Activated CD4-positive, CD25-positive, alpha-beta regulatory T cell (primary cell): ENCODE data around the gene SHF.
"Not testable (repeated sequence)": the region's sequence is repeated elsewhere in the genome, so short reads cannot be mapped to it uniquely, and the experiment has no call there.

ENCODE experiments used
- DNase-seq, 4 experiments: peaks; one replicate each; lab custom pipeline; 2025; lab: John Stamatoyannopoulos, UW

SHF gene, protein sequence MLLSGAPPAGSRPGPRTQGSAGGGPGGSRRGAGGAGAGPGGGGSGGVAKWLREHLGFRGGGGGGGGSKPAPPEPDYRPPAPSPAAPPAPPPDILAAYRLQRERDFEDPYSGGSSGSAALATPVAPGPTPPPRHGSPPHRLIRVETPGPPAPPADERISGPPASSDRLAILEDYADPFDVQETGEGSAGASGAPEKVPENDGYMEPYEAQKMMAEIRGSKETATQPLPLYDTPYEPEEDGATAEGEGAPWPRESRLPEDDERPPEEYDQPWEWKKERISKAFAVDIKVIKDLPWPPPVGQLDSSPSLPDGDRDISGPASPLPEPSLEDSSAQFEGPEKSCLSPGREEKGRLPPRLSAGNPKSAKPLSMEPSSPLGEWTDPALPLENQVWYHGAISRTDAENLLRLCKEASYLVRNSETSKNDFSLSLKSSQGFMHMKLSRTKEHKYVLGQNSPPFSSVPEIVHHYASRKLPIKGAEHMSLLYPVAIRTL

DNA sequence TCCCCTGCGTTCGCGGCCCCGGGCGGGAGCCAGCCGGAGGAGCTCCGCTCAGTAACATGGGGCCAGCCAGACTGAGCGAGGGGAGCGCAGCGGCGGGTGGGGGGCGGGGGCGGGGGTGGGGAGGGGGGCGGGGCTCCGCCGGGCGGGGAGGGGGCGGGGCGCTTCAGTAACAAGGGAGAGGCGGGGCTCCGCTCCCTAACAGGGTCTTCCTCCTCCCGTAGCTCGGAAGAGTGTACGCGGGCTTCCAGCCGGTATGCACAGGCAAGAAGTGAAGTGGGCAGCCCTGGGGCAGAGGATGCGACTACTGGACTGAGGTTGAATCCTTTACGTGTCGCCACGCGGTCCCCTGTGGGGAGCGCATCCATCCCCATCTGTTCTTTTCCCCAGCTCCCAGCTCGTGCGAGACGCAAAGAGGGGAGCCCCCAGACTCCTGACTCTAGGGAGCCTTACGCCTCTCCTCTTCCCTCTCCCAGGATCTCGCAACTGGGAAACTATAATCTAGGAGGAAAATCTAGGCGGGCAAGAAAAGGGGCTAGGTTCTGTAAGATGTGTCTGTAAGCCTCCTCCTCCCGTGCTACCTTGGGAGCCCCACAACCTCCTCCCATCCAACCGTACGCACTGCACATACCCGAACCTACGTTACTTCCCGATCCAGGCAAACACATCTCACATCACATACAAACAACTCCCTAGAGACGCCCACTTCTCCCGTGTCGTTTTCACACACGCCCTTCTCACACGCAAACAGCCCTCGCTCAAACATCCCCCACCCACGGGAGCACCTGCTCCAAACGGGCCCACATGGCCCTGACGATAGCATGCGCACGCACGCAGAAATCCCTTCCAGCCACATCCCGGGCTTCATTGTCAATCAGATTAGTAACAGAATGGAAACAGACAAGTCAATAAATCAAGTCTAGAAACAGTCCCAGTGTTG is at the start of gene SHF:
TSS of gene SHF (minus strand) at position 73 of the 937 bp plus-strand sequence. CDS start at position 58, 15 bp downstream.
- DNase-seq = peak; percentile 27 to 51 (median 42)

DNA sequence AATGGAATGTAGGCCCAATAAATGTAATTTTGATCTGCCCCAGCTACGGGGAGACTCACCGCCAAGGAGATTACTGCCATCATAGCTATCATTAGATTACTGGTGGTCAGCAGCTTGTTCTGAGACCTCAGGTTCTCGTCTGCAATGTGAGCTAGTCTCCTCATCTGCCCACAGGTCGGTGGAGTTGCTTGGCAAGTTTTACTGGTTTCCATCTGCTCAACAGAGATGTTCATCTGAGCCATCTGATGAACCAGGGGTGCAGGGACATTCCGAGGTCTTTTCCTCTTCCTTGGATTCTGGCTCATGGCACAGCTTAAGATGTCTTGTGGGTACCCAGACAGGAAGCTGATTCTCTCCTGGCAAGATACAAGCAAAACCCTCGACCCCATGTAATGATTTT is 49.0 kb upstream of the SHF start:
- DNase-seq = not testable (repeated sequence)

DNA sequence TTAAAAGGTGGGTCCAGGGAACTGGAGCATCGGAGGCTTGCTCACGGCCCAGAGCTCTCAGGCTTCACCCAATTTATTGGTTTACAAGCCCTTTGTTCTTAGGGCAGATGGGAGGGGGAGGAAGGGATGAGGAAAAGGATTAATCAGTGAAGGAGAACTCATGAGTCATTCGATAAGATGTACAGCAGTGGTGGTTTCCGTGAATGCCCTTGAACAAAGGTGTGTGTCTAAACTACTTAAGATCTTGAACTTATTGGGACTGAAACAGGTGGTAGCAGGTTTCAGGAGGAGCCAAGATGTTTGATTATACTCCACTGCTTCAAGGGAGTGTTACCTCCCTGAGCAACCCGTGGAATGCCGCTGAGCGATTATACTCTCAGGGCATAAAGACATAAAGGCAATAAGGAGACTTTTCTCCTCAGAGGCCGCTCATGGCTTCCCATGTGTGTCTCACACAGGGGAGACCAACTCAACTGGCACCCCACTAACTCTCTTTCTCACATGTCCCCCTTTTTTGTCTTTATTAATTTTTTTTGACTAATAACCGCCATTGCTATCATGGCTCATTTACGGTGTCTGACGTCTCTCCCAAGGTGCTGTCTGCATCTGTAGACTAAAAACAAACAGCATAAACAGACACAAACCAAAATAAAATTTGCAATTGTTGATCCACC is 46.9 kb upstream of the SHF start:
- no peak for DNase-seq

DNA sequence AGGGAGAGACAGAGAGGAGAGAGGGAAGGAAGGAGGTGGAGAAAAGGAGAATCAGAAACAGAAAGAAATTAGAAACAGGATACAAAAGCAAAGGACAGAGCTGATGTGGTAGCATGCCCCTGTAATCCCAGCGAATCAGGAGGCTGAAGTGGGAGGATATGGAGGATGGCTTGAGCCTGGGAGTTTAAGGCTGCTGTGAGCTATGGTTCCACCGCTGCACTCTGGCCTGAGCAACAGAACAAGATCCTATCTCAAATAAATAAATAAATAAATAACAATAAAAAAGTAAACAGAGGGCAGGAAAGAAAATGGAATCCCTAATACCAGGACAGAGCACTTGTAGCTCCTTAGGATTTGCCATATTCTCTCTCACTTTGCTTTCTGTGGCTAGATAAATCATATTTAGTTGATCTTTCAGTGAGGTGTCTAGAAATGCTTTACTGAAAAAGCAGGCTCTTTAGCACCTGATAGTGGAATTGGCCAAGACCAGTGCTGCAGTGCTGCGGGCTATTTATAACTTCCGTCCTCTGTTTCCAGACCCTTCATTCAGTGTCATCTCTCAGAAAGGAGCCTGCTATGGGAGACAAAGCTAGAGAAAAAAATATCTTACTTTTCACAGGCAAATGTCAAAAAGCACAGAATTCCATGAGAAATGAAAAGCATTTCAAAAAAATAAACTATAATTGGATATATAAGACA is 44.2 kb upstream of the SHF start:
- no peak for DNase-seq

DNA sequence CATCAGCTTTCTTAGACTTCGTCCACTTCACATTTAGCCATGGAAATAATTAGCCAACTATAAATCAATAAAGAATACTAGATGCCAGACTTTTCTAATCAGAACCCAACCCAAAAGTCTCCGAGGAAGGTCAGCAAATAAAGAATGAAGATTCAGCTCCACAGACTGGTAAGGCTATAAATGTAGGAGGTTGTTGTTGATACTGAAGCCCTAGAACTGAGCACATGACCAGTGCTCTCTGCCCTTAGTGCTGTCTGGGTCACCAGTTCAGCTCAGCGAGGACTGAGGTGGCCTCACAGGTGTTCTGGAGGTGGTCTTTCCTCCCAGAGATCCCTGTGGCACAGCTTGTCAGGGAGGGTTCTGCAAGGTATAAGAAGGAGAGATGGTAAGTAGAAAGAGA is 43.4 kb upstream of the SHF start:
- DNase-seq = no peak

DNA sequence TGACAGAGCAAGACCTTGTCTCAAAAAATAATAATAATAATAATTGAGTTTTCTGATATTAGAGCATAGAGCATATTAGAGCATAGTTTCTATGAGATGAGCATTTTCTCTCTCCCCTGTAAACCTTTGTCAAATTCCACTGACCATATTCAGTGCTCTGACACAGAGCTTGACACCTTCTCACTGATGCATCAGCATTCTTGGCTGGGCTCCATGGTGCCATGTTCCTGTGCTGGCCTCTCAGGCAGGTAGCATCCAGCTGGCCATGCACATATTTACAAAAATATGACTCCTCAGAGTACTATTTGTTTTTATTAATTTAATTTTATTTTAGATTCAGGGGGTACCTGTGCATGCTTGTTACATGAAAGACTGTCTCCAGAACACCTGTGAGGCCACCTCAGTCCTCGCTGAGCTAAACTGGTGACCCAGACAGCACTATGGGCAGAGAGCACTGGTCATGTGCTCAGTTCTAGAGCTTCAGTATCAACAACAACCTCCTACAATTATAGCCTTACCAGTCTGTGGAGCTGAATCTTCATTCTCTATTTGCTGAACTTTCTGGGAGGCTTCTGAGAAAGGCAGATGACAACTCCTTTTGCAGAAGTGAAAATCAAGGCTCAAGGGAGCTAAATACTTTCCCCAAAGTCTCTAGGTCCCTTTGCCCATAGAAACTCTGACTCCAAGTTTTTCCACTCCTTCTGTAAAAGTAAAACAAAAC is 42.6 kb upstream of the SHF start:
- no peak for DNase-seq

DNA sequence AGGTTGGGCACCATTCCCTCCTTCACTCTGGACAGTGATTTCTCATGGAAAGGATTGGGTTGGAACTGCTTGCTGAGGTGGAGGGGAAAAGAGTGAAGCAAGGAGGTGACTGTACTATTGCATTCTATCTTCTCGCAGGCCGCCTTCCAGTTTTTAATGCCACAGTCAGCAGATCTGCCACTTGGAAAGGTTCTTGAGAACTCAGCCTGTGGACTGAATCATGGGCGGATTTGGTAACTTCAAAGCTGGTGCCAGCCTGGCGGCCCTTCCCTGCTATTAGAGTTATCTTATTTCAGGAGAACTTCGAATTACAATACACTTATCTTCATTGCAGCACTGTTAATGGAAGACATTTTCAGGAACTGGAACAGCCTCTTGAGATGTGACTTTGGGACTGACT is 41.2 kb upstream of the SHF start:
- DNase-seq = no peak

DNA sequence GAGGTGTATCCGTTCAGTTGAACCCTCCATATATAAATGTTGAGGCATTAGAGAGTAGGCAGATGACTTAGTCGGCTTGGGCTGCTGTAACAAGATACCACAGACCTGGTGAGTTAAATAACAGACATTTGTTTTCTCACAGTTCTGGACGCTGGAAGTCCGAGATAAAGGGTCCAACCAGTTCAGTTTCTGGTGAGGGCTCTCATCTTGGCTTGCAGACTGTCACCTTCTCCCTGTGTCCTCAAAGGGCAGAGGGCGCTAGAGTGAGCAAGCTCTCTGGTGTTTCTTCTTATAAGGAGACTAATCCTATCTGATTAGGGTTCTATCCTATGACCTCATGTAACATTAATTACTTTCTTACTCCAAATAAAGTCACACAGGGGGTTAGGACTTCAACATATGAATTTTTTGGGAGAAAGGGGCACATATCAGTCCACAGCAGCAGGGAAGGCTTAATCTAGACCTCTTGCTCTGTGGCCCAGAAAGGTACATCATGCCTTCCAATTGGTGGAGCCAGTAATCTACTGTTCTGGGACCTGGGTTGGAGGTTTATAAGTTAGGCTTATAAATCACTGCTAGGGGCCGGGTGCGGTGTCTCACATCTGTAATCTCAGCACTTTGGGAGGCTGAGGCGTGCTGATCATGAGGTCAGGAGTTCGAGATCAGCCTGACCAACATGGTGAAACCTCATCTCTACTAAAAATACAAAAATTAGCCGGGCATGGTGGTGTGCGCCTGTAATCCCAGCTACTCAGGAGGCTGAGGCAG is 37.9 kb upstream of the SHF start:
- DNase-seq = no peak

DNA sequence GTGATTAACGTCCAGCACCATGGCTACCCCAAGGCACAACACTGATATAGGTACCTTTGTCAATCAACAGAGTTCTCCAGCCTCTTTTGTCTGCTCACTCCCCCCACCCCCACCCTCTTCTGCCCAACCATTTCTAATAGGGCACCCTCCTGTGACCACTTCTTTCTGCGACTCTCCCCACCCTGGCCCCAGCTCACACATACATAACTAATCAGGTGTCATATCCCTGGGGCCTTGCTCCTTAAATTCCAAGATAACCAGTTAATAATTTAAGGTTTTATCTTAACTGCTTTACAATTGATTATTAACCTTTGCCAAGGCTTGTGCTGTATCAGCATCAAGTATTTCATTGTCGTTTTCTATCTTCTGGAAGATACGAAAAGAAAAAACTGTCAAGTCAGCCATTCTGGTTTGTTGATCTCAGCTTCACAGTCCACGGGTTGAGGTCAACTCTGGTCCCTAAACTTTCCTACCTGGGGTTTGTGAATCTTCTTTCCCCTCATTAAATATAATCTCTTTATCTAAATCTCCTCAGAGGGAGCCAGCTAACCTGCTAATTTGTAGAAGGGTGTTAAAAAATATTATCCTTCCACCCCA is 37.0 kb upstream of the SHF start:
- no peak for DNase-seq

DNA sequence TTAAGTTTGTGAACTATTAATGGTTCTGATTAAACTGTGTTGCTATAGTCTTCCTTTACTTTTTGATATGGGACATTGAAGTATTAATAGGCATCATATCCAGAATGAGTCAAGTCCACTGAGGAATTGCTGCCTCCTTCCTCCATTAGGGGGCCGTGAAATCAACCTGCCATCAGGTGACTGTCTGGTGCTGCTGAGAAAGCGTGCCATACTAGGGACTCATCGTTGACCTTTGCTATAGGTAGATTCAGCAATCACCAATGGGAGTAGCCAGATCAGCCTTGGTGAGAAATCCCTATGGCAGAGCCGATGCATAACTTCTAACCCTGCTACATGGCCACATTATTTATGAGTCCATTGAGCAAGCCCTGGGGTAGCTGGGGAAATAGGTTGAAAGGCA is 34.2 kb upstream of the SHF start:
- no peak for DNase-seq

DNA sequence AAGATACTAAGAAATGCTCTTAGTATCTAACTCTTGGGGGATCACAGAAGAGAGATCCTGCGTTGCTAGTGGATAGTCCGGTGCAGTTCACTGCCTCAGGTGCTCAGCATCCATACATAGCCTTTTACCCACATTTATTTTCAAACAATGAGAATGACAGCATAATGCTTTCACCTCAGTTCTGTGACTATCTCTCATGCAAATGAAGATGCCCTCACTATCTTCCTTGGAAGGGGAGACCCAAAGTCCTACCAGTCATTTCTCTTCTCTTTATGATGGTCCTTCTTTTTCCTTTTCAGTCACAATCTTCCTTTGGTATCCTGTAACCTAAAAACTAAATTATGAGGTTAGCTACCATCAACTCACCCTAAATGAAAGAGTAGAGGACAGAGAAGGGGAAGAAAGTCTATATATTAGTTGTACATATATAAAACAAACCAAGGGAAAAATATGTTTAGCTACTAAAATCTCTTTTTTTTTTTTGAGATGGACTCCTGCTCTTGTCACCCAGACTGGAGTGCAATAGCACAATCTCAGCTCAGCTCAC is 33.4 kb upstream of the SHF start:
- DNase-seq = no peak

DNA sequence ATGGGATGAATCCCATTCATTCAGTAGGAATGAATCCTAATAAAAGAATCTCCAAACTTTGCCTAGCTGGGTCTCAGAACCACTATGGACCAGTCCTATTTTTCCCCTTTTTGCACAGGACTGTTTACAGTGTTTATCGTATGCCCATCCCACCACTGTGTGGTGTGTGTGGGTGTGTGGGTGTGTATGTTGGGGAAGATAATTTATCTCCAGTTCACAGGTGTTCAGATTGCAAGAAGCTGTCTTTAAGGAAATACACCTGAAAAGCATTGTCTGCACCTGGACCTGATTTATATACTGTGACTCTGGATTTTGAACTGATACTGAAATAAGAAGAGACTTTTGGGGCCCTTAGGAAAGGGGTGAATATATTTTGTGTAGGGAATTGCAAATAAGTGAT is 24.7 kb upstream of the SHF start:
- DNase-seq = no peak

DNA sequence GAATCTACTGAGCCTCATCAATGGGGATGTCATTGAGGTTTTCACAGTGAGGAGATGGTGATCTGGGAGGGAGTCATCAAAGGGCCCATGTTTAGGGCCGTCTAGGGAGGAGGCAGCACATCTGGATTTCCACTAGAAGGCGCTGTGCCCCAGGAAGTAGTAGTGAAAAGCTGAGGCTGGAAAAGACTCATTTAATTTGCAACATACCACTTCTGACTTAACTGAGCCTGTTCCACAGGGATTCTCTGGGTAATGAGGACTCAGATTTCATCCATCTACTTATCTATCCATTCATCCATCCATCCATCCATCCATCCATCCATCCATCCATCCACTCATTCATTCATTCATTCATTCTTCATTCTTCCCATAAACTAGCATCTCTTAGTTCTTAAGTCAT is 17.4 kb upstream of the SHF start:
- peak in 2 of 4 experiments; percentile 11 to 32 for DNase-seq

DNA sequence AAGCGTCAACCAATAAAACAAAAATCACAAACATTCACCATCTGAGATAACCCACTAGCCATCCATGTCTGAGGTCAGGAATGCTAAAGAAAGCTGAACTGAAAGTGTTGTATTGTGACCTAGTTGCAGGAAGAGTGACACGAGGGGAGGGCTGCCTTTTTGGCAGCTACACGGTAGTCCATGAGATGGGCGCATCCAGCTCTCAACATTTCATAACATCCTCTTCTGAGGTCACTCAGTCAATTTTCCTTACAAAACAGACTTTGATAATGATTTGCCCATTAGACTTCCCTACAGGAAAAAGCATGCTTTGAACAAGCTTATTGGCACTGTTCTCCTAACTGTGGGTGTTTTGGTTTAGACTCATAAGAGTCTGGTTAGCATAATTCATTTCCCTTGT is 15.4 kb upstream of the SHF start:
- no peak for DNase-seq

DNA sequence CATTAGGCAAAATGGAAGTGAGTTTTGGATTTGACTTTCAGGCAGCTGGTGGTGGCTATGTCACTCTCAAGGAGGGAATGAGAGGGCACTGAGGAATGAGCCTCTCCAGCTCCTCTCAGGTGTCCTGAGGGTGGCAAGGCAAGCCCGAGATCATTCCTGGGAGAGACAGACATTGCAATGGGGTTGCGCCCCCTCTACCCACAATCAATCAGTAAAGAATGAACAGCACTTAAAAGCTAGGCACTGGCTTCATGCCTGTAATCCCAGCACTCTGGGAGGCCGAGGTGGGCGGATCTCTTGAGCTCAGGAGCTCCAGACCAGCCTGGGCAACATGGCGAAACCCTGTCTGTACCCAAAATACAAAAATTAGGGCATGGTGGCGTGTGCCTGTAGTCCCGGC is 14.1 kb upstream of the SHF start:
- DNase-seq = no peak

DNA sequence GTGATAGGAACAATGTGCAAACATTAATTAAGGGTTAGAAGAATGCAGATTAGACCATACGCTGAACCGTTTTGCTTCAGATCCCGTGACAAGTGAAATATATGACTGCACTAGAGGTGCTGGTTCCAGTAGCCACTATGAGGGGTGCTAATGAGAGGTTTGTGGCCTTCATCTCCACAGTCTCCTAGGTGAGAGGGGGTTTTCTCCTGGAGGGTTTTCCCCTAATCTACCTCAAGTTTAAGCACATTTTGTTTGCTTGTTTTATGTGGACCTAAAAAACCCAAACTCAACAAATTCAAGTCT is 13.7 kb upstream of the SHF start:
- DNase-seq = no peak

DNA sequence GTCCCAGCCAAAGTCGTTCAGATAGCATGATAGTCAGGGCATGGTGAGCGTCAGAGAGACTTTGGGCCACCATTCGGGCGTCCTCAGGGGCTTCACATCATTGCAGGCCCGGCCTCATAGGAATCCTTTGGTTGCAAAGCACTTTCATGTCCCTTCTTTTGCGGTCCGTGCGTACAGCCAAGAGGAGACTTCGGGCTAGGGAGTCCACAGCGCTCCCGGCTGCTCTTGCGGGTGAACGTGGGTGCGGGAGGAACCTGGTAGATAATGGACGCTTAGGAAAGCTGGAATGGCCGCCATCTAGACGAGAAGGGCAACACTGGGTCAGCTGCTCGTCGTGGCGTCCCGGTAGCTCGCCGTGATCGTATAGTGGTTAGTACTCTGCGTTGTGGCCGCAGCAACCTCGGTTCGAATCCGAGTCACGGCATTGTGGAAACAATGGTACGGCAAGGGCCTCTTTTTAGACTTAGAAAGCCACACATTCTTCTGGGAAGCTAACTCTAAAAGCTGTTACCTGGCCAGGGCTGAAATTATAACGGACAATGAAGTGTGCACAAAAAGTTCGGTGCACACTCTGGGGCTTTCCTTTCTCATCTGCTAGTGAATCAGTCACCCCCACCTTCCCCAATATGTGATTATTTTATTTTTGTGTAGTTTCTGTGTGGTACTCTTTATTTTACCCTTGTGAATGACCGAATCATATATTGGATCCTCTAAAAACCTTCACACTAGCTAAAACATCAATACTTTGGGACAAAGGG is 13.2 kb upstream of the SHF start:
- DNase-seq = peak; percentile 39 to 73 (median 52)

DNA sequence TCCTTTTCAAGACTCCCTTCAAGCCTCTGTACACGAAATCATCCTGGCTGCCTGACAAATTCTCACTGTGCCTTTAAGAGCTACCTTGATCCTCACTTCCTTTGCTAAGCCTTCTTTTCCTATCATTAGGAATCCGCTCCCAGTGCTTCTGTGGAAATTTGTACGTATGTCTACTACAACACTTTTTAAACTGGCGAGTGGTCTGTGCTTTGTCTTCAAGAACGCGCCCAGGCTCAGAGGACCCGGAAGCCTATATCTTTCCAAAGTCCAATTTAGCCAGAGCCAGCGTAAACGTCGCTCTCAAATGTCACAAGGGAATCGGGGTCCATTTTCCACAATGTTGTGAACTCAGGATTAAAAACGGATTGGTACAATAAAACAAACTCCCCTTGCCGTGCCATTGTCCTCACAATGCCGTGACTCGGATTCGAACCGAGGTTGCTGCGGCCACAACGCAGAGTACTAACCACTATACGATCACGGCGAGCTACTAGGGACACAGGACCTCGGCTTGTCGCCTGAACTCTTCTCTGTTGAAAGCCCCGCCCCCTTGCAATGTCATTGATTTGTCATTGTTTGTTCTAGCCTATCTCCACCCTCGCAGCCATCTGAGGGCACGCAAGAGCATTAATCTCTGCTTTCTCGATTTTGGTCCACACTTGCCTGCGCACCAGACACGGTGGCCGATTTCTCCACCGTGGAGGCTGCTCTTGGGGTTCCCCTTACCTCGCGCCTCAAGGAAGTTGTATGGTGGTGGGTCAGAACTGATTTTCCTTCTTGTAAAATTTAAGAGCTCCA is 12.4 kb upstream of the SHF start:
- peak; percentile 89 to 96 (median 92) for DNase-seq
